ENCODE results near the gene CEP70. TPM values are rescaled to one million over a fixed set of nuclear protein-coding genes. Genes with fewer than 3 reads are reported as not detected.
A peak's percentile ranks its signal among the peaks of the same experiment; 100 is the strongest.
"Not testable (repeated sequence)": the region's sequence is repeated elsewhere in the genome, so short reads cannot be mapped to it uniquely, and the experiment has no call there.

Gene CEP70, protein sequence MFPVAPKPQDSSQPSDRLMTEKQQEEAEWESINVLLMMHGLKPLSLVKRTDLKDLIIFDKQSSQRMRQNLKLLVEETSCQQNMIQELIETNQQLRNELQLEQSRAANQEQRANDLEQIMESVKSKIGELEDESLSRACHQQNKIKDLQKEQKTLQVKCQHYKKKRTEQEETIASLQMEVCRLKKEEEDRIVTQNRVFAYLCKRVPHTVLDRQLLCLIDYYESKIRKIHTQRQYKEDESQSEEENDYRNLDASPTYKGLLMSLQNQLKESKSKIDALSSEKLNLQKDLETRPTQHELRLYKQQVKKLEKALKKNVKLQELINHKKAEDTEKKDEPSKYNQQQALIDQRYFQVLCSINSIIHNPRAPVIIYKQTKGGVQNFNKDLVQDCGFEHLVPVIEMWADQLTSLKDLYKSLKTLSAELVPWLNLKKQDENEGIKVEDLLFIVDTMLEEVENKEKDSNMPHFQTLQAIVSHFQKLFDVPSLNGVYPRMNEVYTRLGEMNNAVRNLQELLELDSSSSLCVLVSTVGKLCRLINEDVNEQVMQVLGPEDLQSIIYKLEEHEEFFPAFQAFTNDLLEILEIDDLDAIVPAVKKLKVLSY
- 10 to 100 TPM in 1 of 2 experiments, 1 to 10 TPM in 1; 10.0 to 11.2 TPM for total RNA-seq

DNA sequence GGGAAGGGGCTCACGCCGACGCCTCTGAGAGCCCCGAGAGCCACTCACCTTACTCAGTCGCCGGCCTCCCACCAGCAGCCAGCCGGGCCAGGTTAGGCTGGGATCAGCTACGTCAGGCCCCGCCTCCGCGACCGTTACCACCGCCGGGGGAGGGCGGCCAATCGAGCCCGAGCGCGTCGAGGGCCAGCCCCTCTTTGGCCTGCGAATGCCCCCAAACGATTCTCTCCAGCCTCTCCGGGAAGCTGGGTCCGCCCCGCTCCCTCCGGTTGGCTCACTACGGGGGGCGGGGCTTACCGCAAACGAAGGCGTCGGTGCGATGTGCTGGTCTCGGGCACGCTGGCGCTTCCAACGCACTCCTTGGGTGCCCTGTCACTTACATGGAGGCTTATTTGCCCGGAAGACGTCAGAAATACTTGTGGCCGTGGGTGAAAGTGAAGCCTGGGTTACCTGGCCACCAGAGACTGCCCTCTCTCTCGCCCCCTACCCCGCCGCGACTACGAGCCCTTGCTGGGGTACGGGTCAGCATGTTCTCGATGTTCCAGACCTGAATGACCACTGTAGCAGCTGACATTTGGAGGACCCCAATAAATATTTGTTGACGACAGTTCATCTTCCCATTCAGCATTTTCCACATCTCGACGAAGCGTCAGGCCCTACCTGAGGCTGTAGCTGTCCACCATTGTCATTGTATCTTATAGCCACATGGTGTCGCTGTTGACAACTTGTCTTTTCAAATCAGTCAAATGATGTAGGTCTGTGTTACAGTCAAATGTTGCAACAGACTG, at the start of gene CEP70:
Gene CEP70, minus strand, starts transcription at position 111 of the 785 bp plus-strand sequence. CDS start 21,333 bp downstream, outside the sequence.
- H3K27ac Mint-ChIP-seq = peak within 1 kb of the TSS; percentile 98
- DNase-seq = peak; percentile 94
- peaks cover 13% of the 10 kb centered on the region for H3K4me1 Mint-ChIP-seq
- no peaks in the 10 kb centered on the region for H3K9me3 Mint-ChIP-seq
- H3K36me3 Mint-ChIP-seq = peaks cover 3% of the 10 kb centered on the region
- no peaks in the 10 kb centered on the region for H3K27me3 Mint-ChIP-seq
- peak within 1 kb of the TSS; percentile 86 for H3K4me3 Mint-ChIP-seq

DNA sequence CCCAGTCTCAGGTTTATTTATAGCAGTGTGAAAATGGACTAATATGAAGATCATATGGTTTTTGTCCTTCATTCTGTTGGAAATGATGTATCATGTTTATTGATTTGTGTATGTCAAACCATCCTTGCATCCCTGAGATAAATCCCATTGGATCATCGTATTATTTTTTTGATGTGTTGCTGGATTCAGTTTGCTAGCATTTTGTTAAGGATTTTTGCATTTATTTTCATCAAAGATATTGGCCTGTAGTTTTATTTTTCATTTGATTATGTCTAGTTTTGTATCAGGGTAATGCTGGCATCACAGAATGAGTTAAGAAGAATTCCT, 48.8 kb upstream of the CEP70 start:
- Mint-ChIP-seq H3K27ac (no peak overlapping the region), H3K9me3 (peaks cover 55% of the 10 kb centered on the region), H3K4me3 (no peak overlapping the region), H3K4me1 (no peaks in the 10 kb centered on the region), H3K36me3 (peaks cover 11% of the 10 kb centered on the region), H3K27me3 (no peaks in the 10 kb centered on the region)
- no peak for DNase-seq

DNA sequence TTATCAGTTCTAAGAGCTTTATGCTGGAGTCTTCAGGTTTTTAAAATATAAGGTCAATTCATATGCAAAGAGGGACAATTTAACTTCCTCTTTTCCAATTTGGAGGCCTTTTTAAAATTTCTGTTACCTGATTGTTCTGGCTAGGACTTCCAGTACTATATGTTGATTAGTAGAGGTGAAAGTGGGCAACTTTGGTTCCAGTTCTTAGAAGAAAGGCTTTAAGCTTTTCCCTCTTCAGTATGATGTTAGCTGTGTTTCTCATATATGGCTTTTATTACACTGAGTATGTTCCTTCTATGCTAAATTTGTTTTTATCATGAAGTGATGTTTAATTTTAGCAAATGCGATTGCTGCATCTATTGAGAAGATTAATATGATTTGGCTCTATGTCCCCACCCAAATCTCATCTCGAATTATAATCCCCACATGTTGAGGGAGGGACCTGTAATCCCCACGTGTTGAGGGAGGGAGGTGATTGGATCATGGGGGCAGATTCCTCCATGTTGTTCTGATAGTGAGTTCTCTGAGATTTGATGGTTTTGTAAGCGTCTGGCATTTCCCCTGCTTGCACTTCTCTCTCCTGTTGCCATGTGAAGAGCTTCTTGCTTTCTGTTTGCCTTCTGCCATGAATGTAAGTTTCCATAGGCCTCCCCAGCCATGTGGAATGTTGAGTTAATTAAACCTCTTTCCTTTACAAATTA, 48.3 kb upstream of the CEP70 start:
- no peak for DNase-seq
- H3K4me3 Mint-ChIP-seq = no peak overlapping the region
- peaks cover 53% of the 10 kb centered on the region for H3K9me3 Mint-ChIP-seq
- no peaks in the 10 kb centered on the region for H3K4me1 Mint-ChIP-seq
- peaks cover 11% of the 10 kb centered on the region for H3K36me3 Mint-ChIP-seq
- H3K27me3 Mint-ChIP-seq = no peaks in the 10 kb centered on the region
- H3K27ac Mint-ChIP-seq = no peak overlapping the region

DNA sequence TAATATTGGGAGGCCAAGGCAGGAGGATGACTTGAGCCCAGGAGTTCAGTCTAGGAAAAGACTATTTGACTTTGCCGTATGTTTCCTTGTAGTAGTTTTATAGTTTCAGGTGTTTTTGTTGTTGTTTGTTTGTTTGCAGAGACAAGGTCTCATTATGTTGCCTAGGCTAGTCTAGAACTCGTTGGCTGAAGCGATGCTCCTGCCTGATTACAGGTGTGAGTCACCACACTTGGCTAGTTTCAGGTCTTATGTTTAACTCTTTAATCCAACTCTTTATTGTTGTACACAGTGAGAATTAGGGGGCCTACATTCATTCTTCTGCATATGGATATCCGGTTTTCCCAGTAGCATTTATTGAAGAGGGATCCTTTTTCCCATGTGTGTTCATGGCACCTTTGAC, 46.5 kb upstream of the CEP70 start:
- no peaks in the 10 kb centered on the region for H3K27me3 Mint-ChIP-seq
- H3K36me3 Mint-ChIP-seq = peaks cover 6% of the 10 kb centered on the region
- H3K4me1 Mint-ChIP-seq = no peaks in the 10 kb centered on the region
- no peak for DNase-seq
- no peak overlapping the region for H3K27ac Mint-ChIP-seq
- H3K9me3 Mint-ChIP-seq = peaks cover 42% of the 10 kb centered on the region
- no peak overlapping the region for H3K4me3 Mint-ChIP-seq

DNA sequence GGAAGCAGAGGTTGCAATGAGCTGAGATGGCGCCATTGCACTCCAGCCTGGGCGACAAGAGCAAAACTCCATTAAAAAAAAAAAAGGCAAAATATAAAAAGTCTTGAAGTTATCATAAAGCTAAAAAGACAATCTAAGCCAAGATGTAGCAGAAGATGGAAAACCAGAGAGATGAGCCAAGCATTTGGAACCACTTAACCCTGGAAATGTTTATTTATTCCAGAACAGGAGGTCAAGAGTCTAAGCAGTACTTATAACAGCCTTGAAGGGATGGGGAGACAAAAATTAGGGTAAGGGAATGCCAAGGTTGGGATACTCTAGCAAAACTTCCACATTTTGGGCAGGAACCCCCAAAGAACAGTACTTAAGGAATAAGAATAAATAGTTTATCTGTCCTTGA, 44.6 kb upstream of the CEP70 start:
- peaks cover 30% of the 10 kb centered on the region for H3K9me3 Mint-ChIP-seq
- no peak overlapping the region for H3K27ac Mint-ChIP-seq
- H3K27me3 Mint-ChIP-seq = no peaks in the 10 kb centered on the region
- H3K4me3 Mint-ChIP-seq = no peak overlapping the region
- no peaks in the 10 kb centered on the region for H3K4me1 Mint-ChIP-seq
- peaks cover 6% of the 10 kb centered on the region for H3K36me3 Mint-ChIP-seq
- no peak for DNase-seq

DNA sequence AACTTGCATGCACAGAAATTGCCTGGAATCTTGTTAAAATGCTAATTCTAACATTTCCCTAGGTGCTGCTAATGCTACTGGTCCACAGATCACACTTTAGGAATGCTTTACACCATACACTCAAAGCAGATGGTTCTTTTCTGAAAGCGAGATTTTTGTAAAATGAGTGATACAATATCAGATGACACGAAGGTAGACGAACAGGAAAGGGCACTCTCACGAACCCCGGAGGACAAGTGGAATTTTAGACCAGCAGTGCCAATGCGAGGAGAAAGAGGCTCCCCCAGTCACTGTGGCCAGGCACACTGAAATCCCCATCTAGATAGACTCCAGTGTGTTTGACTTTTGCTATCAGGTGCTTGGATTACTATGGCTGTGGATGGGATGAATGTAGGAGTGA, 35.5 kb upstream of the CEP70 start:
- Mint-ChIP-seq H3K4me1 (peaks cover 4% of the 10 kb centered on the region), H3K27ac (no peak overlapping the region), H3K9me3 (no peaks in the 10 kb centered on the region), H3K27me3 (no peaks in the 10 kb centered on the region), H3K4me3 (no peak overlapping the region), H3K36me3 (no peaks in the 10 kb centered on the region)
- no peak for DNase-seq

DNA sequence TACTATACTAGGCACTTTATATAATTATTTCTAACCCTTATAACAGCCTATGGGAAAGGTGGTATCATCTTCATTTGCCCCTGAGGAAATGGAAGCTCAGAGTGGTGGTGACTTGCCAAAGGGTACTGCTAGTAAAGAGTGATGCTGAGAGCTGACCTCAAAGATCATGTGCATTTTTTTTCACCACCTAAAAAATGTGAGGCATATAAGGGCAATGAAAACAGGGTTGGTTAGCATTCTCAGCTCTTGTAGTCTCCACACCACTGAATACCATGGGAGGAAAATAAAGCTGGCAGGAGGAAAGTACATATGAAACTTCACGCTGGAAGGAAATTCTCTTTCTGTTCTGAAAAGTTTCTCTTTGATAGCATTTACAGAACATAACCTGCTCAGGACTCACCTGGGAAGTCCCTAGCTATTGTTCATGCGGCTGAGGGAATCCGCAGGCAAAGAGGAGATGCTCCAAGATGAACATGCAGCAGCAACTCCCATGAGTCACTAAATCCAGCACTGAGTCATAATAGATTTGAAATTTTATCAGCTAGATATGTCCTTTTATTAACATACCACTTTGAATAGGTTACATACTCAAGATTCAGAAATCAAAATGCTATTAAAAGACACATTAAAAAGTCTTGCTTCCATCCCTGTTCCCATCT, 31.8 kb upstream of the CEP70 start:
- Mint-ChIP-seq H3K4me1 (peaks cover 4% of the 10 kb centered on the region), H3K27me3 (no peaks in the 10 kb centered on the region), H3K36me3 (no peaks in the 10 kb centered on the region), H3K9me3 (no peaks in the 10 kb centered on the region), H3K4me3 (no peak overlapping the region), H3K27ac (no peak overlapping the region)
- DNase-seq = no peak

DNA sequence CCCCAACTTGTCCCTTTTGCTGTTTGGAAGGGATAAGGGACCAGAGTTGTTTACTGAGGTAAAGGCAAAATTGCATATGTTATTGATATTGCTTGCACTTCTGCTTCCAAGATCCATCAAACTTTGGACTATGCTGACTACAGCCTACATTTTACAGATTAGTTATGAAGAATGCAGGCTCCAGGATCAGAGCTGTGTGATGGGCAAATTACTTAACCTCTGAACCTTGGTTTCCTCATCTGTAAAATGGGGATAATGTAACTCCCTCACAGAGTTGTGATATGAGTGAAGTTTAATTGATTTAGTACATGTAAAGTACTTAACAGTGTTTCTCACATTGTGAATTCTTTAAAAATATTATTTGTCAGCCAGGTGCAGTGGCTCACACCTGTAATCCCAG, 30.5 kb upstream of the CEP70 start:
- H3K27ac Mint-ChIP-seq = no peak overlapping the region

DNA sequence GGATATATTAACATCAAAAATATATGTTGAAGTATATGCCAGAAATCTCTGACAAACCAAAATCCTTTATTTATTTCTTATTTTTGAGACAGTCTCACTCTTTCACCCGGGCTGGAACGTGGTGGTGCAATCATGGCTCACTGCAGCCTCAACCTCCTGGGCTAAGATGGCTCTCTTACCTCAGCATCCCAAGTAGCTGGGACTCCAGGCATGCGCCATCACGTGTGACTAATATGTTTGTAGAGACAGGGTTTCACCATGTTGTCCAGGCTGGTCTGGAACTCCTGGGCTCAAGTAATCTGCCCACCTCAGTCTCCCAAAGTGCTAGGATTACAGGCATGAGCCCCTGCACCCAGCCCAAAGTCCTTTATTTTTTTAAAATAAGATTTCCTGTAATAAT, 26.4 kb upstream of the CEP70 start:
- peaks cover 2% of the 10 kb centered on the region for H3K4me1 Mint-ChIP-seq
- H3K4me3 Mint-ChIP-seq = no peak overlapping the region
- no peak overlapping the region for H3K27ac Mint-ChIP-seq
- no peaks in the 10 kb centered on the region for H3K27me3 Mint-ChIP-seq
- no peaks in the 10 kb centered on the region for H3K36me3 Mint-ChIP-seq
- H3K9me3 Mint-ChIP-seq = no peaks in the 10 kb centered on the region
- DNase-seq = no peak

More for the DNA sequence above, 30.5 kb upstream of the CEP70 start:
- no peak for DNase-seq
- Mint-ChIP-seq H3K4me1 (peaks cover 6% of the 10 kb centered on the region), H3K9me3 (no peaks in the 10 kb centered on the region), H3K4me3 (no peak overlapping the region), H3K27me3 (no peaks in the 10 kb centered on the region), H3K36me3 (no peaks in the 10 kb centered on the region)

DNA sequence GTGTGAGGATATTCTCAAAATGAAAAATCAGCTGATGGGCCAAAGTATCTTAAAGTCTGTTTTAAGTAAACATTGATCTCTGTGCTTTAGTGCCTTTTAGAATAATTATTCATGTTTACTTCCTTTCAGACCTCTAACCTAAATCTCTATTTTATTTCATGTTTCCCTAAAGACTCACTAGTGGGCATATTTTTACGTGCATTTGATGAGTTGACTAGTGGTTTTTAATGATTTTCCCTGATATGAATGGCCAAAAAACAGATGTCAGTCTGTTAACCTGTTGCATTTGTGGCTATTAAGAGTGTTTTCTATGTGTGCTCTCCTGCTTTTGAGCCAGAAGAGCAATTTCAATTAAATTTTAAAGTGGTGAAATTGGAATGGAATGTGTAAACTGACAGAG, 21.4 kb upstream of the CEP70 start:
- DNase-seq = no peak
- Mint-ChIP-seq H3K9me3 (no peaks in the 10 kb centered on the region), H3K36me3 (no peaks in the 10 kb centered on the region), H3K27ac (no peak overlapping the region), H3K27me3 (no peaks in the 10 kb centered on the region), H3K4me3 (no peak overlapping the region), H3K4me1 (peaks cover 2% of the 10 kb centered on the region)

DNA sequence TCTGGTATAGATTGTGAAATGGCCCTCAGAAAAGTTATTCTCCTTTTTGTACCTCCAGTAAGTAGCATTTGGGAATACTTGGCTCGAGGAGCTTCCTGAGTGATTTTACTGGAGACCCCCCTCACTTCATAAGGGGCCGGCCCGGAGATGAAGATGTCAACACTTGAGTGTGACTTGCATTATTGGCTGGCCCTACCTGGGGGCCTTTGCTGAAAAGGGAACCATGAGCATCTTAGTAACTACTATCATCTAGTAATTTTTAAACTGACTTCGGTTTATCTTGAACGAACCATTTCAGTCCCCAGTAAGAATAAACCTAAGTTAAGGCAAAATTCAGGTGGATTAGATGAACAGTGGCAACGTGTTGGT, 15.8 kb upstream of the CEP70 start:
- H3K4me1 Mint-ChIP-seq = peaks cover 8% of the 10 kb centered on the region

DNA sequence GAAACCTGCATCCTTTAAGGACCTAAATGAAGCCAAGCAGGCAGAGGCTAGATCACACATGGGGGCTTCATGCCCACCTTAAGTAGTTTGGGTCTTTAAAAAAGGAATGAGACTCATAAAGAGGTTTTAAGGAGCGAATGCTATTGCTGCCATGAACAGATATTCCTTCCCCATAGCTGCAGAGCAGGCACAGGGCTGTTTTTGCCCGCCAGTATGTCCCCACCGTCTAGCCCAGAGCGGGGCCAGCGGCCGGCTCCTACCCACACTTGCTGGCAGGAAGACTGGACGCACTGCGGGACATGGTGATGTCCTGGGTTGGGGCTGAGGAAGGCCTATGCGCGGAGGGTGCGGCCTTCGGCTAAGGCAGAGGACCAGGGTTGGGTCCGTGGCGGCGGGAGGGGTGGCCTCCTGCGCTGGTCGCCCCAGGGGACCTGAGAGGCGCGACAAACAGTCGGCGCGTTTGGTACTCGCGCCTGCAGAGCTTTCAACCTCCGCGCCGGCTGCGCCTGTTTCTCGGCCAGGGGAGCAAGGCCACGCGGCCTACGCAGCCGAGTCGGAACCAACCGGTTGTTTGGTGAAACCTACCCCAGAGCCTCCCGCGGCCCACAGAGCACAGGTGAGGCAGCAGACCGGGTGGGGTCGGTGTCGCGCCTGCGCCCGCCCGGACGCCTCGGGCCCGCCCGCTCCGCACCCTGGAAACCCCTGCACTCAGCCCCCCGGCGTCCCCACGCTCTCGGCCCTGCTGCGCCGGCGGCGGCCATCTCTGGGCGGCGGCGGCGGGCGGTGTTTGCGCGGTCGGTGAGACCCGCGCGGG, 14.5 kb upstream of the CEP70 start, which contains the start of gene FAIM:
Gene FAIM, plus strand, starts transcription at position 450 of the 814 bp plus-strand sequence. CDS start 10,956 bp downstream, outside the sequence.
- no peaks in the 10 kb centered on the region for H3K36me3 Mint-ChIP-seq
- H3K4me3 Mint-ChIP-seq = peak within 1 kb of the TSS; percentile 90
- no peaks in the 10 kb centered on the region for H3K27me3 Mint-ChIP-seq
- peak within 1 kb of the TSS; percentile 91 for H3K27ac Mint-ChIP-seq
- H3K4me1 Mint-ChIP-seq = peaks cover 8% of the 10 kb centered on the region
- H3K9me3 Mint-ChIP-seq = no peaks in the 10 kb centered on the region
- DNase-seq = peak; percentile 73

More for the DNA sequence above, 15.8 kb upstream of the CEP70 start:
- H3K27me3 Mint-ChIP-seq = no peaks in the 10 kb centered on the region
- DNase-seq = no peak
- H3K27ac Mint-ChIP-seq = peak overlapping the region; percentile 91
- H3K4me3 Mint-ChIP-seq = peak overlapping the region; percentile 90
- no peaks in the 10 kb centered on the region for H3K36me3 Mint-ChIP-seq
- H3K9me3 Mint-ChIP-seq = no peaks in the 10 kb centered on the region

DNA sequence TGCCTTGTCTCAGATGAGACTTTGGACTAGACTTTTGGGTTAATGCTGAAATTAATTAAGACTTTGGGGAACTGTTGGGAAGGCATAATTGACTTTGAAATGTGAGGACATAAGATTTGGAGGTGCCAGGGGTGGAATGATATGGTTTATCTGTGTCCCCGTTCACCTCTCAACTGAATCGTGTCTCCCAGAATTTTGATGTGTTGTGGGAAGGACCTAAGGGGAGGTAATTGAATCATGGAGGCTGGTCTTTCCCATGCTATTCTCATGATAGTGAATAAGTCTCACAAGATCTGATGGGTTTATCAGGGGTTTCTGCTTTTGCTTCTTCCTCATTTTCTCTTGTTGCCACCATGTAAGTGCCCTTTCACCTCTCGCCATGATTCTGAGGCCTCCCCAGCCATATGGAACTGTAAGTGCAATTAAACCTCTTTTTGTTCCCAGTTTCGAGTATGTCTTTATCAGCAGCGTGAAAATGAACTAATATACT, 10.1 kb upstream of the CEP70 start:
- H3K27ac Mint-ChIP-seq, H3K9me3 Mint-ChIP-seq, DNase-seq, H3K36me3 Mint-ChIP-seq, H3K27me3 Mint-ChIP-seq, H3K4me3 Mint-ChIP-seq, H3K4me1 Mint-ChIP-seq: not testable (repeated sequence)

DNA sequence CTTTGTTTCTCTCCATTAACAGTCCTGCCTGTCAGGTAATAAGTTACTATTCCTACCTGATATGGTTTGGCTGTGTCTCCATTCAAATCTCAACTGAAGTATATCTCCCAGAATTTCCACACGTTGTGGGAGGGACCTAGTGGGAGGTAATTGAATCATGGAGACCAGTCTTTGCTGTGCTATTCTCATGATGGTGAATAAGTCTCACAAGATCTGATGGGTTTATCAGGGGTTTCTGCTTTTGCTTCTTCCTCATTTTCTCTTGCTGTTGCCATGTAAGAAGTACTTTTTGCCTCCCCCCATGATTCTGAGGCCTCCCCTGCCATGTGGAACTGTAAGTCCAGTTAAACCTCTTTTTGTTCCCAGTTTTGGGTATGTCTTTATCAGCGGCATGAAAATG, 7.6 kb upstream of the CEP70 start:
- not testable (repeated sequence) for H3K27me3 Mint-ChIP-seq, H3K27ac Mint-ChIP-seq, H3K4me1 Mint-ChIP-seq, H3K36me3 Mint-ChIP-seq, DNase-seq, H3K4me3 Mint-ChIP-seq, H3K9me3 Mint-ChIP-seq

Data from activated naive CD8-positive, alpha-beta T cell treated with anti-CD3 and anti-CD28 coated beads for 36 hours (primary cell).